Measurements from ENCODE around the gene AAK1.
"Not testable (repeated sequence)": the region's sequence is repeated elsewhere in the genome, so short reads cannot be mapped to it uniquely, and the experiment has no call there.

The AAK1 gene

GRCh38 chr2:69450735-69451416 lies 192.7 kb downstream of the AAK1 start:
- TF ChIP-seq CTCF (IDR thresholded peaks at IDR 0.05; ENCODE audit: low read length, missing control alignments), result no peak

GRCh38 chr2:69449906-69450305 lies 193.6 kb downstream of the AAK1 start:
- no peak for TF ChIP-seq CTCF (IDR thresholded peaks at IDR 0.05; ENCODE audit: low read length, missing control alignments)
- no peak overlapping the region for H3K4me3 ChIP-seq (replicated peaks; ENCODE audit: low read depth, low read length)
- no peak for DNase-seq (ENCODE audit: low read depth)

More at GRCh38 chr2:69450735-69451416, 192.7 kb downstream of the AAK1 start:
- H3K4me3 ChIP-seq (replicated peaks; ENCODE audit: low read depth, low read length), result no peak overlapping the region
- no peak for DNase-seq (ENCODE audit: low read depth)

- not testable (repeated sequence) for DNase-seq (ENCODE audit: low read depth)
Observed at GRCh38 chr2:69443673-69444072, 199.9 kb downstream of the AAK1 start.

GRCh38 chr2:69439499-69439898 lies 204.0 kb downstream of the AAK1 start:
- not testable (repeated sequence) for H3K4me3 ChIP-seq (replicated peaks; ENCODE audit: low read depth, low read length); DNase-seq (ENCODE audit: low read depth)

More at GRCh38 chr2:69443673-69444072, 199.9 kb downstream of the AAK1 start:
- not testable (repeated sequence) for H3K4me3 ChIP-seq (replicated peaks; ENCODE audit: low read depth, low read length)

GRCh38 chr2:69438580-69438979 lies 205.0 kb downstream of the AAK1 start:
- no peak for TF ChIP-seq CTCF (IDR thresholded peaks at IDR 0.05; ENCODE audit: low read length, missing control alignments)
- no peak overlapping the region for H3K4me3 ChIP-seq (replicated peaks; ENCODE audit: low read depth, low read length)
- DNase-seq (ENCODE audit: low read depth), result no peak

- peak overlapping the region; percentile 83 for H3K4me3 ChIP-seq (replicated peaks; ENCODE audit: low read depth, low read length)
- no peak for DNase-seq (ENCODE audit: low read depth)
- TF ChIP-seq CTCF (IDR thresholded peaks at IDR 0.05; ENCODE audit: low read length, missing control alignments), result no peak
Observed at GRCh38 chr2:69437751-69438154, 205.8 kb downstream of the AAK1 start.

- peak; percentile 63 for TF ChIP-seq CTCF (IDR thresholded peaks at IDR 0.05; ENCODE audit: low read length, missing control alignments)
- H3K4me3 ChIP-seq (replicated peaks; ENCODE audit: low read depth, low read length), result peak within 1 kb of the TSS; percentile 83
- DNase-seq (ENCODE audit: low read depth), result peak; percentile 98
Observed at GRCh38 chr2:69436938-69437750, 206.4 kb downstream of the AAK1 start, which contains the start of gene NFU1. Gene NFU1, minus strand, starts transcription at chr2:69437435. Its CDS starts 13 bp downstream, at chr2:69437422.

- DNase-seq (ENCODE audit: low read depth), result no peak
- peak overlapping the region; percentile 83 for H3K4me3 ChIP-seq (replicated peaks; ENCODE audit: low read depth, low read length)
- no peak for TF ChIP-seq CTCF (IDR thresholded peaks at IDR 0.05; ENCODE audit: low read length, missing control alignments)
Observed at GRCh38 chr2:69436596-69436937, 207.0 kb downstream of the AAK1 start.

All from fibroblast of pulmonary artery (primary cell).